Thoracic aorta (tissue), 2 donors: Measurements from ENCODE around the gene ASB1. TPM values are rescaled to one million over a fixed set of nuclear protein-coding genes. Genes with fewer than 3 reads are reported as not detected.

Experiments used
- ATAC-seq: fragments of 150-250 bp; one replicate; pipeline ENCODE4 v1.8.0; 2017; ENCODE audit warnings: low read depth; ENCODE audit not compliant: insufficient number of reproducible peaks, low FRiP score
- DNase-seq: peaks from one replicate; pipeline ENCODE4 v3.0.0-alpha.2; 2020; ENCODE audit warnings: low spot score
- H3K27ac ChIP-seq, 2 donors: fragments of 200-600 bp; sonication (generic); 1 replicate in 1 of 2; 2 replicates in 1 of 2; pipeline ENCODE4 v1.5.1; 2016; ENCODE audit warnings: mild to moderate bottlenecking in 2 of 2, moderate library complexity in 2 of 2
- H3K27me3 ChIP-seq: fragments of 200-600 bp; sonication (generic); replicated peaks from 2 replicates; pipeline ENCODE4 v1.6.0; 2016; ENCODE audit warnings: mild to moderate bottlenecking; ENCODE audit not compliant: insufficient read depth
- H3K36me3 ChIP-seq: fragments of 200-600 bp; sonication (generic); one replicate; pipeline ENCODE4 v1.5.1; 2016
- H3K4me1 ChIP-seq, 2 donors: fragments of 200-600 bp; sonication (generic); 1 replicate in 1 of 2; 2 replicates in 1 of 2; pipeline versions ENCODE4 v1.5.1 to v1.6.0; 2016; ENCODE audit warnings: low read depth in 2 of 2, mild to moderate bottlenecking in 1 of 2; ENCODE audit not compliant: control insufficient read depth in 1 of 2
- H3K4me3 ChIP-seq: fragments of 200-600 bp; sonication (generic); 2 replicates; pipeline ENCODE4 v1.5.1; 2016; ENCODE audit warnings: mild to moderate bottlenecking
- H3K9me3 ChIP-seq: fragments of 200-600 bp; sonication (generic); 2 replicates; pipeline ENCODE4 v1.5.1; 2016
- CTCF ChIP-seq: fragments of 200-600 bp; sonication (generic); IDR thresholded peaks from one replicate; pipeline ENCODE4 v1.5.1; 2019; ENCODE audit warnings: antibody characterized with exemption
- total RNA-seq, 2 donors: library from RNA; depleted of rRNA; stranded (reverse); fragments of >200 nt; gene quantifications; one replicate each; pipeline versions ENCODE4 v1.1.0 to v1.2.3, GENCODE V29; 2016

Gene ASB1
- total RNA-seq, 2 donors from 2014 or later: 30.3 to 48.7 TPM

- ATAC-seq (no peak), DNase-seq (no peak)
- TF ChIP-seq CTCF: no peak
- H3K27me3 ChIP-seq: no peaks in the 10 kb centered on the region
- H3K27ac ChIP-seq: no peak overlapping the region
- H3K36me3 ChIP-seq: peaks cover 45% of the 10 kb centered on the region
- H3K9me3 ChIP-seq: no peaks in the 10 kb centered on the region
- peaks cover 0 to 2% of the 10 kb centered on the region in 2 donors for H3K4me1 ChIP-seq
- no peak overlapping the region for H3K4me3 ChIP-seq
These were observed 19.6 kb downstream of the ASB1 start for GRCh38 chr2:238446371-238446770.

GRCh38 chr2:238448031-238448955 lies 21.6 kb downstream of the ASB1 start:
- peaks cover 52% of the 10 kb centered on the region for H3K36me3 ChIP-seq
- H3K27ac ChIP-seq: no peak overlapping the region
- no peaks in the 10 kb centered on the region for H3K9me3 ChIP-seq
- DNase-seq (no peak), ATAC-seq (no peak)
- H3K4me1 ChIP-seq: no peaks in the 10 kb centered on the region
- no peak for TF ChIP-seq CTCF
- H3K4me3 ChIP-seq: no peak overlapping the region
- H3K27me3 ChIP-seq: no peaks in the 10 kb centered on the region

GRCh38 chr2:238449241-238449640 lies 22.5 kb downstream of the ASB1 start:
- no peak for TF ChIP-seq CTCF
- DNase-seq: no peak
- Histone ChIP-seq H3K4me1 (no peaks in the 10 kb centered on the region), H3K4me3 (no peak overlapping the region), H3K27me3 (no peaks in the 10 kb centered on the region), H3K36me3 (peaks cover 51% of the 10 kb centered on the region), H3K9me3 (no peaks in the 10 kb centered on the region), H3K27ac (no peak overlapping the region)
- no peak for ATAC-seq

GRCh38 chr2:238449909-238450417 lies 23.2 kb downstream of the ASB1 start:
- no peak for ATAC-seq
- Histone ChIP-seq H3K4me3 (no peak overlapping the region), H3K9me3 (no peaks in the 10 kb centered on the region), H3K27me3 (no peaks in the 10 kb centered on the region), H3K36me3 (peaks cover 48% of the 10 kb centered on the region), H3K4me1 (no peaks in the 10 kb centered on the region), H3K27ac (no peak overlapping the region)
- DNase-seq: no peak
- no peak for TF ChIP-seq CTCF

- DNase-seq: no peak
- H3K36me3 ChIP-seq: peaks cover 48% of the 10 kb centered on the region
These were observed 23.7 kb downstream of the ASB1 start for GRCh38 chr2:238450440-238450861.

More at GRCh38 chr2:238450440-238450861, 23.7 kb downstream of the ASB1 start:
- Histone ChIP-seq H3K9me3 (no peaks in the 10 kb centered on the region), H3K4me1 (no peaks in the 10 kb centered on the region), H3K27me3 (no peaks in the 10 kb centered on the region), H3K4me3 (no peak overlapping the region), H3K27ac (no peak overlapping the region)
- no peak for ATAC-seq
- TF ChIP-seq CTCF: no peak
